RWPE2 (cell line): ENCODE data around the gene STN1.

Experiments used
- ATAC-seq: fragments of 200-7000 bp; cut with Tn5 transposase; 3 replicates; pipeline ENCODE4 v1.9.1; 2021; ENCODE audit warnings: low read depth
- DNase-seq: peaks from one replicate; pipeline ENCODE4 v3.0.0-alpha.2; 2020; ENCODE audit warnings: low spot score
- H3K27ac ChIP-seq: fragments of 450-650 bp; 2 replicates; pipeline ENCODE4 v1.5.1; 2017; ENCODE audit warnings: mild to moderate bottlenecking; ENCODE audit not compliant: poor library complexity, severe bottlenecking
- H3K27me3 ChIP-seq: fragments of 250-450 bp; sonication (Bioruptor Pico); 2 replicates; pipeline ENCODE4 v1.5.1; 2021; ENCODE audit warnings: mild to moderate bottlenecking, moderate library complexity; ENCODE audit not compliant: insufficient read depth, poor library complexity, severe bottlenecking
- H3K36me3 ChIP-seq: fragments of 250-450 bp; sonication (Bioruptor Pico); 2 replicates; pipeline ENCODE4 v1.5.1; 2020; ENCODE audit warnings: low read depth, mild to moderate bottlenecking, moderate library complexity
- H3K4me1 ChIP-seq: fragments of 250-450 bp; sonication (Bioruptor Pico); 2 replicates; pipeline ENCODE4 v1.5.1; 2021; ENCODE audit warnings: mild to moderate bottlenecking, moderate library complexity; ENCODE audit not compliant: insufficient read depth, poor library complexity, severe bottlenecking
- H3K4me3 ChIP-seq: fragments of 250-450 bp; sonication (Bioruptor Pico); 2 replicates; pipeline ENCODE4 v1.5.1; 2021; ENCODE audit warnings: mild to moderate bottlenecking, moderate library complexity; ENCODE audit not compliant: severe bottlenecking
- H3K9me3 ChIP-seq: fragments of 250-450 bp; sonication (Bioruptor Pico); 2 replicates; pipeline ENCODE4 v1.5.1; 2021; ENCODE audit warnings: mild to moderate bottlenecking, moderate library complexity; ENCODE audit not compliant: severe bottlenecking
- CTCF ChIP-seq: fragments of 450-650 bp; IDR thresholded peaks from one replicate; pipeline ENCODE4 v1.5.1; 2017; ENCODE audit warnings: mild to moderate bottlenecking, moderate library complexity; ENCODE audit not compliant: poor library complexity, severe bottlenecking

STN1 gene

GRCh38 chr10:103838070-103838395 is 80.0 kb downstream of the STN1 start:
- H3K36me3 ChIP-seq, result peaks cover 28% of the 10 kb centered on the region
- ATAC-seq (no peak), DNase-seq (no peak)
- no peaks in the 10 kb centered on the region for H3K9me3 ChIP-seq
- no peaks in the 10 kb centered on the region for H3K4me1 ChIP-seq
- no peak overlapping the region for H3K27ac ChIP-seq
- no peak overlapping the region for H3K4me3 ChIP-seq
- TF ChIP-seq CTCF, result no peak
- no peaks in the 10 kb centered on the region for H3K27me3 ChIP-seq

- no peaks in the 10 kb centered on the region for H3K9me3 ChIP-seq
- no peaks in the 10 kb centered on the region for H3K4me1 ChIP-seq
- no peak overlapping the region for H3K27ac ChIP-seq
- ATAC-seq, result no peak
- H3K36me3 ChIP-seq, result peaks cover 29% of the 10 kb centered on the region
- DNase-seq, result no peak
- H3K4me3 ChIP-seq, result no peak overlapping the region
- no peak for TF ChIP-seq CTCF
- no peaks in the 10 kb centered on the region for H3K27me3 ChIP-seq
Measured at GRCh38 chr10:103837370-103838069, 80.5 kb downstream of the STN1 start.

- H3K9me3 ChIP-seq, result no peaks in the 10 kb centered on the region
- ATAC-seq (no peak), DNase-seq (no peak)
- TF ChIP-seq CTCF, result no peak
- H3K4me1 ChIP-seq, result no peaks in the 10 kb centered on the region
- H3K27ac ChIP-seq, result no peak overlapping the region
- H3K27me3 ChIP-seq, result no peaks in the 10 kb centered on the region
- peaks cover 29% of the 10 kb centered on the region for H3K36me3 ChIP-seq
- no peak overlapping the region for H3K4me3 ChIP-seq
Measured at GRCh38 chr10:103836861-103837260, 81.1 kb downstream of the STN1 start.

- TF ChIP-seq CTCF, result no peak
- H3K27me3 ChIP-seq, result no peaks in the 10 kb centered on the region
- no peaks in the 10 kb centered on the region for H3K4me1 ChIP-seq
- H3K4me3 ChIP-seq, result no peak overlapping the region
- H3K9me3 ChIP-seq, result no peaks in the 10 kb centered on the region
- no peak for DNase-seq
- no peak for ATAC-seq
- peak overlapping the region; percentile 17 for H3K27ac ChIP-seq
- peaks cover 28% of the 10 kb centered on the region for H3K36me3 ChIP-seq
Measured at GRCh38 chr10:103836273-103836672, 81.7 kb downstream of the STN1 start.
